RWPE2 (cell line): Measurements from ENCODE around the gene KCMF1.

ENCODE experiments used
- ATAC-seq: fragments of 200-7000 bp; cut with Tn5 transposase; 3 replicates; pipeline ENCODE4 v1.9.1; 2021; ENCODE audit warnings: low read depth
- DNase-seq: peaks from one replicate; pipeline ENCODE4 v3.0.0-alpha.2; 2020; ENCODE audit warnings: low spot score
- H3K27ac ChIP-seq: fragments of 450-650 bp; 2 replicates; pipeline ENCODE4 v1.5.1; 2017; ENCODE audit warnings: mild to moderate bottlenecking; ENCODE audit not compliant: poor library complexity, severe bottlenecking
- H3K27me3 ChIP-seq: fragments of 250-450 bp; sonication (Bioruptor Pico); 2 replicates; pipeline ENCODE4 v1.5.1; 2021; ENCODE audit warnings: mild to moderate bottlenecking, moderate library complexity; ENCODE audit not compliant: insufficient read depth, poor library complexity, severe bottlenecking
- H3K36me3 ChIP-seq: fragments of 250-450 bp; sonication (Bioruptor Pico); 2 replicates; pipeline ENCODE4 v1.5.1; 2020; ENCODE audit warnings: low read depth, mild to moderate bottlenecking, moderate library complexity
- H3K4me1 ChIP-seq: fragments of 250-450 bp; sonication (Bioruptor Pico); 2 replicates; pipeline ENCODE4 v1.5.1; 2021; ENCODE audit warnings: mild to moderate bottlenecking, moderate library complexity; ENCODE audit not compliant: insufficient read depth, poor library complexity, severe bottlenecking
- H3K4me3 ChIP-seq: fragments of 250-450 bp; sonication (Bioruptor Pico); 2 replicates; pipeline ENCODE4 v1.5.1; 2021; ENCODE audit warnings: mild to moderate bottlenecking, moderate library complexity; ENCODE audit not compliant: severe bottlenecking
- H3K9me3 ChIP-seq: fragments of 250-450 bp; sonication (Bioruptor Pico); 2 replicates; pipeline ENCODE4 v1.5.1; 2021; ENCODE audit warnings: mild to moderate bottlenecking, moderate library complexity; ENCODE audit not compliant: severe bottlenecking
- TF ChIP-seq, protein P1 (sequence below): fragments of 450-650 bp; IDR thresholded peaks from one replicate; pipeline ENCODE4 v1.5.1; 2017; ENCODE audit warnings: mild to moderate bottlenecking, moderate library complexity; ENCODE audit not compliant: poor library complexity, severe bottlenecking

The KCMF1 gene

DNA sequence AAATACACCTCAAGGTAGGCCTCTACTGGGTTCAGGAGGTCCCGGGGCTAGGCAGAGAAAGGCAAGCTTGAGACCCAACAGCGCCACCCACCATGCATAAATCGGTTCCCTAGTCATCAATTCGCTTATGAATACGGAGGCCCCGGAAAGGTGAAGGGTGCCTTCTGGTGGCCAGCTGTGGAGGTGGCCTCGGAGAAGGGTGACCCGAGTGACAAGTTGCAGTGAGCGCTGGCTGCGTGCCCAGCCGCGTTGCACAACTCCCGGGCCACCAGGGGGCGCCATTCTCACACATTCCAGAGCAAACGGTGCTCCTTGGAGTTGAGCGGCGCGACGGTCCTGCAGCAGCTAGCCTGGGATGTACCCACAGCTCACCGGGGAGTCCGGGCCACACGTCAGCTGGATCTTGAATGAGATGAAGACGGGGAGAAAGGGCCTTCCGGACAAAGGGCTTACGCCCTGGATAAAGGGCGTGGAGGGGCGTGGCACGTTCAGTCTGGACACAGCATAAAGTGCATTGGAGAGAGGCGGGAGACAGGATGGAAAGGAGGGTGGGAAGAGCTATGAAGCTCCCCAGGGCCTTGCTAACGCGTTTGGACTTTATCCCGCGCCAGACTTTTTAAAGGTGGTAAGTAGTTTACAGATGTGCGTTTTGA lies 45.1 kb upstream of the KCMF1 start:
- Histone ChIP-seq H3K4me1 (peaks cover 22% of the 10 kb centered on the region), H3K9me3 (no peaks in the 10 kb centered on the region), H3K27ac (peak overlapping the region; percentile 98), H3K4me3 (peak overlapping the region; percentile 24), H3K36me3 (no peaks in the 10 kb centered on the region), H3K27me3 (no peaks in the 10 kb centered on the region)
- peak; percentile 66 for ATAC-seq
- DNase-seq = peak; percentile 96
- TF ChIP-seq, protein P1, sequence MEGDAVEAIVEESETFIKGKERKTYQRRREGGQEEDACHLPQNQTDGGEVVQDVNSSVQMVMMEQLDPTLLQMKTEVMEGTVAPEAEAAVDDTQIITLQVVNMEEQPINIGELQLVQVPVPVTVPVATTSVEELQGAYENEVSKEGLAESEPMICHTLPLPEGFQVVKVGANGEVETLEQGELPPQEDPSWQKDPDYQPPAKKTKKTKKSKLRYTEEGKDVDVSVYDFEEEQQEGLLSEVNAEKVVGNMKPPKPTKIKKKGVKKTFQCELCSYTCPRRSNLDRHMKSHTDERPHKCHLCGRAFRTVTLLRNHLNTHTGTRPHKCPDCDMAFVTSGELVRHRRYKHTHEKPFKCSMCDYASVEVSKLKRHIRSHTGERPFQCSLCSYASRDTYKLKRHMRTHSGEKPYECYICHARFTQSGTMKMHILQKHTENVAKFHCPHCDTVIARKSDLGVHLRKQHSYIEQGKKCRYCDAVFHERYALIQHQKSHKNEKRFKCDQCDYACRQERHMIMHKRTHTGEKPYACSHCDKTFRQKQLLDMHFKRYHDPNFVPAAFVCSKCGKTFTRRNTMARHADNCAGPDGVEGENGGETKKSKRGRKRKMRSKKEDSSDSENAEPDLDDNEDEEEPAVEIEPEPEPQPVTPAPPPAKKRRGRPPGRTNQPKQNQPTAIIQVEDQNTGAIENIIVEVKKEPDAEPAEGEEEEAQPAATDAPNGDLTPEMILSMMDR = peak; percentile 97

DNA sequence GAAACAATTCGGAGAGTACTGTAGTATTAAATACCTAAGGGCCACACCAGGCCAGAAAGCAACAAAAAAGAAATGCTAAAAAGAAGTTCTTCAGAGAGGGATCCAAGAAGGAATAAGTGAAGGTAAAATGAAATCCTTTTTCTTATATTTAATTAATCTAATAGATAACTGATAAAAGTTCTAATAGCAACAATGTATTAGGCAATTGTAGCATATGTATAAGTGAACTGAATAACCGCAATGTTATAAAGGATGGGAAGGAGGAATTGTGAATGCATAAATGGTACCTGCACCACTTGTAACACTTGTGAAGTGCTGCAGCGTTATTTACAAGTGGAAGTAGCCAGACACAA lies 43.7 kb upstream of the KCMF1 start:
- H3K9me3 ChIP-seq = no peaks in the 10 kb centered on the region
- TF ChIP-seq, protein P1 = peak; percentile 72
- no peaks in the 10 kb centered on the region for H3K27me3 ChIP-seq
- no peaks in the 10 kb centered on the region for H3K36me3 ChIP-seq
- H3K4me3 ChIP-seq = peak overlapping the region; percentile 24
- H3K4me1 ChIP-seq = peaks cover 22% of the 10 kb centered on the region
- ATAC-seq = no peak
- DNase-seq = no peak
- H3K27ac ChIP-seq = peak overlapping the region; percentile 98

DNA sequence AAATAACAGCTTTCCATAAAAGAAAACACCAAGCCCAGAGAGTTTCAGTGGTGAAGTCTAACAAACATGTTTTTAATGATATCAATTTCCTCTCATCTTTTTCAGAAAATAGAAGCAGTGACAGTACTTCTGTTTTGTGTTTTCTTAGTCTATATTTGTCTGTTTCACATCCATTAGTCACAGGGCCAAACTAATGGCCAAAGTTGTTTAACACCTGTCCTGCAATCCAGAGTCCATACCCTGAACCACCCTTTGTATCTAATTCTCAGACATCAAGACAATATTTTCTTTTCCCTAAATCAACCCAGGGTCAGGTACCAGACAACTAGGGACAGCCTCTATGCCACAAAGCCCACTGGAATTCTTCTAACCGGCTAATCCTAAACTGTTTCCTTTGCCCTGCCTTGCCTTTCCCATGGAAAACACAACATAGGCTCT lies 39.6 kb upstream of the KCMF1 start:
- no peaks in the 10 kb centered on the region for H3K27me3 ChIP-seq
- no peak overlapping the region for H3K4me3 ChIP-seq
- H3K4me1 ChIP-seq = peaks cover 4% of the 10 kb centered on the region
- no peak for DNase-seq
- ATAC-seq = no peak
- no peaks in the 10 kb centered on the region for H3K36me3 ChIP-seq
- H3K27ac ChIP-seq = peak overlapping the region; percentile 7
- H3K9me3 ChIP-seq = no peaks in the 10 kb centered on the region
- TF ChIP-seq, protein P1 = no peak

DNA sequence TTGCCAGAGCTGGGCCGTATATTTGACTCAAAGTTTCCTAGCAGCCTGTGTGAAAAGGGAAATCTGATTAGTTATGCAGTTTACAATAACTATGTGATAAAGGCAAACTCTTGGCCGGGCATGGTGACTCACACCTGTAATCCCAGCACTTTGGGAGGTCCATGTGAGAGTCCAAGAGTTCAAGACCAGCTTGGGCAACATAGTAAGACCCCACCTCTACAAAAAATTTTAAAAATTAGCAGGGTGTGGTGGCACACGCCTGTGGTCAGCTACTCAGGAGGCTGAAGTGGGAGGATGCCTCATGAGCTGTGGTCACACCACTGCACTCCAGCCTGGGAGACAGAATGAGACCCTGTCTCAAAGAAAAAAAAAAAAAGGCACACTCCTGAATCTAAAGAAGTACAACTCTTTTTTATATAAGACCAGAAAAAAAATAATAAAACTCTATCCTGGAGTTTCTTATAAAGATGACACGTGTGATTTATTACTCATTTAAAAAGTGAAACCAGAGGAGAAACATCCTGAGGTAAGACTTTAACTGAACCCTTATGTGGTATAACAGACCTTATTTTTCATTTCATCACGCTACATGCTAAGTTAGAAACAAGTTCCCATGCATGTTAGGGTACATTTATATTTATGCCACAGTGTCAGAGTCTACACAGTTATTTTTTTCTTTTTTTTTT lies 32.6 kb upstream of the KCMF1 start:
- TF ChIP-seq, protein P1 = no peak
- Histone ChIP-seq H3K27me3 (no peaks in the 10 kb centered on the region), H3K36me3 (no peaks in the 10 kb centered on the region; the same call in 1 of the 2 replicates), H3K27ac (peak overlapping the region; percentile 31), H3K9me3 (no peaks in the 10 kb centered on the region), H3K4me1 (peaks cover 11% of the 10 kb centered on the region), H3K4me3 (no peak overlapping the region)
- DNase-seq (no peak), ATAC-seq (peak; percentile 72; the same call in 2 of the 3 replicates)
